GM20000 (cell line): ENCODE results near the gene TRIP6.

Experiments used
- DNase-seq: peaks from one replicate; pipeline ENCODE4 v3.0.0; 2012; ENCODE audit warnings: low spot score
- TF ChIP-seq, protein P1 (sequence below): IDR thresholded peaks from 2 replicates; pipeline ENCODE4 v1.5.1; 2012; ENCODE audit warnings: mild to moderate bottlenecking, control low read depth; ENCODE audit errors: extremely low read depth, missing control alignments

Gene TRIP6

GRCh38 chr7:100921039-100921438 is 53.9 kb downstream of the TRIP6 start:
- TF ChIP-seq, protein P1, sequence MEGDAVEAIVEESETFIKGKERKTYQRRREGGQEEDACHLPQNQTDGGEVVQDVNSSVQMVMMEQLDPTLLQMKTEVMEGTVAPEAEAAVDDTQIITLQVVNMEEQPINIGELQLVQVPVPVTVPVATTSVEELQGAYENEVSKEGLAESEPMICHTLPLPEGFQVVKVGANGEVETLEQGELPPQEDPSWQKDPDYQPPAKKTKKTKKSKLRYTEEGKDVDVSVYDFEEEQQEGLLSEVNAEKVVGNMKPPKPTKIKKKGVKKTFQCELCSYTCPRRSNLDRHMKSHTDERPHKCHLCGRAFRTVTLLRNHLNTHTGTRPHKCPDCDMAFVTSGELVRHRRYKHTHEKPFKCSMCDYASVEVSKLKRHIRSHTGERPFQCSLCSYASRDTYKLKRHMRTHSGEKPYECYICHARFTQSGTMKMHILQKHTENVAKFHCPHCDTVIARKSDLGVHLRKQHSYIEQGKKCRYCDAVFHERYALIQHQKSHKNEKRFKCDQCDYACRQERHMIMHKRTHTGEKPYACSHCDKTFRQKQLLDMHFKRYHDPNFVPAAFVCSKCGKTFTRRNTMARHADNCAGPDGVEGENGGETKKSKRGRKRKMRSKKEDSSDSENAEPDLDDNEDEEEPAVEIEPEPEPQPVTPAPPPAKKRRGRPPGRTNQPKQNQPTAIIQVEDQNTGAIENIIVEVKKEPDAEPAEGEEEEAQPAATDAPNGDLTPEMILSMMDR, result no peak

More at GRCh38 chr7:100921039-100921438, 53.9 kb downstream of the TRIP6 start:
- DNase-seq, result no peak
